Mammary epithelial cell (primary cell): ENCODE measurements around the gene PARD3.

Experiments used
- EZH2 ChIP-seq: IDR thresholded peaks from 2 replicates; pipeline ENCODE4 v1.6.1; 2012; ENCODE audit warnings: low read length, inconsistent platforms, borderline replicate concordance
- TF ChIP-seq, protein P1 (sequence below), 2 donors: IDR thresholded peaks in 1 of 2; conservative IDR thresholded peaks in 1 of 2; 2 replicates each; pipeline ENCODE4 v1.5.1; 2011 to 2012; ENCODE audit warnings: inconsistent platforms in 2 of 2, low read length in 2 of 2, mild to moderate bottlenecking in 2 of 2, control low read depth in 1 of 2, low read depth in 1 of 2; ENCODE audit not compliant: insufficient read depth in 1 of 2; ENCODE audit errors: extremely low read depth in 1 of 2

DNA sequence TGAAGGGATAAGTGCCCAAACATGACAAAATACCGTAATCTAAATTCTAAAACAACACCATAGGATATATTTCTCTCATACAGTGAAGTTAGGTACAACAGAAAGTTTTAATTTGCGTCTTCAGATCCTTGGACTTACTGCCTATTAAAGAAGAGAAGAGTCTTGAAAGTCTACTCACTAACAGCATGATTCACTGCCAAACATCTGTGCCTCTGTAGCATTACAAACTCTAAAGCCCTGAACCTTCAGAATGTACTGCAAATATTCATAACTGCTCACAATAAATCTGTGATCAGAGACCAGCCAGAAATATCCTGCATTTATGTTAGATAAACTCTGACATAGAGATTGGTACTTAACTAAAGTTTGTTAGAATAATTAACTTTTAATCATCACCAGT, 365.3 kb downstream of the PARD3 start:
- TF ChIP-seq, protein P1, sequence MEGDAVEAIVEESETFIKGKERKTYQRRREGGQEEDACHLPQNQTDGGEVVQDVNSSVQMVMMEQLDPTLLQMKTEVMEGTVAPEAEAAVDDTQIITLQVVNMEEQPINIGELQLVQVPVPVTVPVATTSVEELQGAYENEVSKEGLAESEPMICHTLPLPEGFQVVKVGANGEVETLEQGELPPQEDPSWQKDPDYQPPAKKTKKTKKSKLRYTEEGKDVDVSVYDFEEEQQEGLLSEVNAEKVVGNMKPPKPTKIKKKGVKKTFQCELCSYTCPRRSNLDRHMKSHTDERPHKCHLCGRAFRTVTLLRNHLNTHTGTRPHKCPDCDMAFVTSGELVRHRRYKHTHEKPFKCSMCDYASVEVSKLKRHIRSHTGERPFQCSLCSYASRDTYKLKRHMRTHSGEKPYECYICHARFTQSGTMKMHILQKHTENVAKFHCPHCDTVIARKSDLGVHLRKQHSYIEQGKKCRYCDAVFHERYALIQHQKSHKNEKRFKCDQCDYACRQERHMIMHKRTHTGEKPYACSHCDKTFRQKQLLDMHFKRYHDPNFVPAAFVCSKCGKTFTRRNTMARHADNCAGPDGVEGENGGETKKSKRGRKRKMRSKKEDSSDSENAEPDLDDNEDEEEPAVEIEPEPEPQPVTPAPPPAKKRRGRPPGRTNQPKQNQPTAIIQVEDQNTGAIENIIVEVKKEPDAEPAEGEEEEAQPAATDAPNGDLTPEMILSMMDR (conservative IDR thresholded peaks at IDR 0.05 in 1 of 2, IDR thresholded peaks at IDR 0.05 in 1 of 2; ENCODE audit: extremely low read depth in 1 of 2, insufficient read depth in 1 of 2, low read depth in 1 of 2, low read length in 2 of 2): no peak
- TF ChIP-seq EZH2: no peak
